GM20000 (cell line): Measurements from ENCODE around the gene SSPN.

Experiments used
- DNase-seq: peaks from one replicate; pipeline ENCODE4 v3.0.0; 2012; ENCODE audit warnings: low spot score
- CTCF ChIP-seq: IDR thresholded peaks from 2 replicates; pipeline ENCODE4 v1.5.1; 2012; ENCODE audit warnings: mild to moderate bottlenecking, control low read depth; ENCODE audit errors: extremely low read depth, missing control alignments

The SSPN gene

GRCh38 chr12:26156201-26156871 is 39.0 kb upstream of the SSPN start:
- TF ChIP-seq CTCF: no peak
- DNase-seq: peak; percentile 73

- no peak for TF ChIP-seq CTCF
- DNase-seq: no peak
Observed at GRCh38 chr12:26157001-26157400, 38.4 kb upstream of the SSPN start.

- TF ChIP-seq CTCF: no peak
- DNase-seq: peak; percentile 13
Observed at GRCh38 chr12:26158078-26158764, 37.2 kb upstream of the SSPN start.

GRCh38 chr12:26162174-26162573 is 33.2 kb upstream of the SSPN start:
- TF ChIP-seq CTCF: no peak
- no peak for DNase-seq

GRCh38 chr12:26162905-26163304 is 32.5 kb upstream of the SSPN start:
- TF ChIP-seq CTCF: no peak

GRCh38 chr12:26164118-26164517 is 31.3 kb upstream of the SSPN start:
- TF ChIP-seq CTCF: no peak
- DNase-seq: no peak

More at GRCh38 chr12:26162905-26163304, 32.5 kb upstream of the SSPN start:
- DNase-seq: peak; percentile 21

GRCh38 chr12:26172013-26172412 is 23.4 kb upstream of the SSPN start:
- TF ChIP-seq CTCF: no peak
- DNase-seq: no peak
